Peyer's patch (tissue), 4 donors: ENCODE data around the gene OBP2B. TPM values are rescaled to one million over a fixed set of nuclear protein-coding genes. Genes with fewer than 3 reads are reported as not detected.
"Not testable (repeated sequence)": the region's sequence is repeated elsewhere in the genome, so short reads cannot be mapped to it uniquely, and the experiment has no call there.

Experiments
- DNase-seq, 3 donors: peaks; one replicate each; pipeline ENCODE4 v3.0.0-alpha.2; 2017 to 2019
- H3K27ac ChIP-seq, 4 donors: fragments of 200-600 bp; sonication (generic); one replicate each; pipeline ENCODE4 v1.5.1; 2016 to 2019
- H3K27me3 ChIP-seq, 2 donors: fragments of 200-600 bp; sonication (generic); one replicate each; pipeline ENCODE4 v1.5.1; 2019
- H3K36me3 ChIP-seq, 3 donors: fragments of 200-600 bp; sonication (generic); one replicate each; pipeline ENCODE4 v1.5.1; 2016 to 2019
- H3K4me1 ChIP-seq, 4 donors: fragments of 200-600 bp; sonication (generic); one replicate each; pipeline ENCODE4 v1.5.1; 2016 to 2019
- H3K4me3 ChIP-seq, 4 donors: fragments of 200-600 bp; sonication (generic); 1 replicate in 3 of 4; 2 replicates in 1 of 4; pipeline ENCODE4 v1.5.1; 2016 to 2019; ENCODE audit warnings: mild to moderate bottlenecking in 1 of 4
- H3K9me3 ChIP-seq, 4 donors: fragments of 200-600 bp; sonication (generic); one replicate each; pipeline ENCODE4 v1.5.1; 2016 to 2019; ENCODE audit warnings: mild to moderate bottlenecking in 1 of 4
- POLR2A ChIP-seq, 2 donors: fragments of 450-650 bp; IDR thresholded peaks; one replicate each; pipeline ENCODE4 v1.5.1; 2017; ENCODE audit warnings: antibody characterized with exemption in 2 of 2, mild to moderate bottlenecking in 2 of 2, moderate library complexity in 2 of 2
- total RNA-seq, 4 donors: library from RNA; depleted of rRNA; stranded (reverse); fragments of >200 nt; gene quantifications; one replicate each; pipeline ENCODE4 v1.1.0, GENCODE V29; 2016
- TF ChIP-seq, protein P1 (sequence below), 6 experiments: fragments of 450-650 bp in 4 of 6; fragments of 200-600 bp in 2 of 6; sonication (generic) in 1 of 6; IDR thresholded peaks; one replicate each; pipeline ENCODE4 v1.5.1; 2017 to 2019; ENCODE audit warnings: antibody characterized with exemption in 6 of 6, mild to moderate bottlenecking in 3 of 6, moderate library complexity in 1 of 6

The OBP2B gene
- total RNA-seq, 4 donors from 2014 or later: not detected

GRCh38 chr9:133226219-133227171 lies 17.4 kb upstream of the OBP2B start:
- DNase-seq: peak in 1 of 3 donors; percentile 22
- no peaks in the 10 kb centered on the region for H3K36me3 ChIP-seq
- TF ChIP-seq, protein P1, sequence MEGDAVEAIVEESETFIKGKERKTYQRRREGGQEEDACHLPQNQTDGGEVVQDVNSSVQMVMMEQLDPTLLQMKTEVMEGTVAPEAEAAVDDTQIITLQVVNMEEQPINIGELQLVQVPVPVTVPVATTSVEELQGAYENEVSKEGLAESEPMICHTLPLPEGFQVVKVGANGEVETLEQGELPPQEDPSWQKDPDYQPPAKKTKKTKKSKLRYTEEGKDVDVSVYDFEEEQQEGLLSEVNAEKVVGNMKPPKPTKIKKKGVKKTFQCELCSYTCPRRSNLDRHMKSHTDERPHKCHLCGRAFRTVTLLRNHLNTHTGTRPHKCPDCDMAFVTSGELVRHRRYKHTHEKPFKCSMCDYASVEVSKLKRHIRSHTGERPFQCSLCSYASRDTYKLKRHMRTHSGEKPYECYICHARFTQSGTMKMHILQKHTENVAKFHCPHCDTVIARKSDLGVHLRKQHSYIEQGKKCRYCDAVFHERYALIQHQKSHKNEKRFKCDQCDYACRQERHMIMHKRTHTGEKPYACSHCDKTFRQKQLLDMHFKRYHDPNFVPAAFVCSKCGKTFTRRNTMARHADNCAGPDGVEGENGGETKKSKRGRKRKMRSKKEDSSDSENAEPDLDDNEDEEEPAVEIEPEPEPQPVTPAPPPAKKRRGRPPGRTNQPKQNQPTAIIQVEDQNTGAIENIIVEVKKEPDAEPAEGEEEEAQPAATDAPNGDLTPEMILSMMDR (IDR thresholded peaks at IDR 0.05): no peak
- TF ChIP-seq POLR2A (IDR thresholded peaks at IDR 0.05): no peak
- H3K27me3 ChIP-seq: no peaks in the 10 kb centered on the region
- no peaks in the 10 kb centered on the region for H3K4me1 ChIP-seq
- H3K4me3 ChIP-seq: no peak overlapping the region
- no peak overlapping the region for H3K27ac ChIP-seq
- H3K9me3 ChIP-seq: no peaks in the 10 kb centered on the region

DNA sequence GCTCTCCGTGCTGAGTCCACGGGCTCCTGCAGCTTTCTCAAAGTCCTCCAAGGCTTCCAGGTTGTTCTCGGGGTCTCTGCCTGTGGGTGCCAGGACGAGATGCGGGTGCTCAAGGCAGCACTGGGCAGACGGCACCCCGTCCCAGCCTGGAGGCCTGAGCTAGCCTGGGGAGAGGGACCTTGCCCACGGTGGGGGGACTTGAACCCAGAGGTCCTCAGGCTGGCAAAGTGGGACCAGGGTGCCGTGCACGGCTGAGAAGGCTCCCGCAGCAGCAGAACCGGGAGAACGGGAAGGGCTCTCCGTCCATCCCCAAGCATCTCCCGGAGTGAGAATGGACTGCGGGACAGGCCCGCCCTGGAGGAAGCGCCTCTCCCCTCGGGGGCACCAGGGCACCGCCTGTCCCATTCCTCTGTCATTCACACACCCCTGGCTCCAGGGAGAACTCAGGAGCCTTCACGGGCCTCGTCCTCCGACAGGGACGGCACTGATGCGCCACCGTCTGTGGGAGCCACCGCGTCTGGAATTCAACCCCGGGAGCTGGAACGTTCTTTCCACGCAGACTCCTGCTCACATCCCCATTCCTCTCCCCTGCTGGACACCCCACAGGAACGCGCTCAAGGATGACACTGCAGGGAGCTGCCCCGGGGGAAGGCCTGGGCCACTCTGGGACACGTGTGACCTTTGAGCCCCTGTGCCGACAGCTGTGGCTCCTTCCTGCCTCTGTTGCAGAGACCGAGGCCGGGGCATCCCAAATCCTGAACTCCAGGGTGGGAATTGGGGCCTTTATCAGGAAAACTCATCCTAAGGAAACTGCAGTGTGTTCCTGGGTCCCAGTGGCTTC lies 16.3 kb upstream of the OBP2B start:
- Histone ChIP-seq H3K4me3 (no peak overlapping the region), H3K9me3 (no peaks in the 10 kb centered on the region), H3K27me3 (no peaks in the 10 kb centered on the region), H3K4me1 (no peaks in the 10 kb centered on the region), H3K36me3 (no peaks in the 10 kb centered on the region), H3K27ac (no peak overlapping the region)
- peak in 1 of 3 donors; percentile 48 for DNase-seq
- TF ChIP-seq, protein P1 (IDR thresholded peaks at IDR 0.05): no peak
- TF ChIP-seq POLR2A (IDR thresholded peaks at IDR 0.05): no peak

- Histone ChIP-seq H3K4me3 (no peak overlapping the region), H3K9me3 (no peaks in the 10 kb centered on the region), H3K27me3 (no peaks in the 10 kb centered on the region), H3K27ac (no peak overlapping the region), H3K36me3 (no peaks in the 10 kb centered on the region), H3K4me1 (no peaks in the 10 kb centered on the region)
- peak in 1 of 3 donors; percentile 22 for DNase-seq
- TF ChIP-seq, protein P1 (IDR thresholded peaks at IDR 0.05): no peak
- no peak for TF ChIP-seq POLR2A (IDR thresholded peaks at IDR 0.05)
Observed at GRCh38 chr9:133224762-133225161, 15.7 kb upstream of the OBP2B start.

- not testable (repeated sequence) for H3K27ac ChIP-seq, H3K4me3 ChIP-seq, H3K4me1 ChIP-seq, H3K9me3 ChIP-seq, H3K27me3 ChIP-seq, H3K36me3 ChIP-seq
- peak in 2 of 3 donors; percentile 46 to 54 for DNase-seq
Observed at GRCh38 chr9:133223159-133223756, 14.2 kb upstream of the OBP2B start.

DNA sequence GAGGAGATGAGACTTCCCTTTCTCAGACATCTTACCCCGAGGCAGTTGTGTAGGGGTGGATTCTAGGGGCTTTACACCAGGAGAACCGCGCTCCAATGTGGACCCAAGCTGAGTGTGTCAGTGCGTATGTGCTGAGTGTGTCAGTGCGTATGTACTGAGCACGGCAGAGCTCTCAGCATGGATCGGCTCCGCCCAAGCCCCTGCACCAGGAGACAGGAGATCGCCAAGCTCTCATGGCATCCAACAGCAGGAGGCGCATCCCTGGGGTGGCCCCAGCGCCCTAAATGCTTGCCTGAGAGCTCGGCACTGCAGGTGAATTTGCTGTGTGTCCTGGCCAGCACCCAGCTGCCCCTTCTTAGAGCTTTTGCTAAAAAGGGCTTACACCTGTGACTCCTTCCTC lies 12.9 kb upstream of the OBP2B start:
- peak in 1 of 3 donors; percentile 41 for DNase-seq
- not testable (repeated sequence) for H3K36me3 ChIP-seq, H3K9me3 ChIP-seq, H3K27me3 ChIP-seq, H3K27ac ChIP-seq, H3K4me3 ChIP-seq, H3K4me1 ChIP-seq

DNA sequence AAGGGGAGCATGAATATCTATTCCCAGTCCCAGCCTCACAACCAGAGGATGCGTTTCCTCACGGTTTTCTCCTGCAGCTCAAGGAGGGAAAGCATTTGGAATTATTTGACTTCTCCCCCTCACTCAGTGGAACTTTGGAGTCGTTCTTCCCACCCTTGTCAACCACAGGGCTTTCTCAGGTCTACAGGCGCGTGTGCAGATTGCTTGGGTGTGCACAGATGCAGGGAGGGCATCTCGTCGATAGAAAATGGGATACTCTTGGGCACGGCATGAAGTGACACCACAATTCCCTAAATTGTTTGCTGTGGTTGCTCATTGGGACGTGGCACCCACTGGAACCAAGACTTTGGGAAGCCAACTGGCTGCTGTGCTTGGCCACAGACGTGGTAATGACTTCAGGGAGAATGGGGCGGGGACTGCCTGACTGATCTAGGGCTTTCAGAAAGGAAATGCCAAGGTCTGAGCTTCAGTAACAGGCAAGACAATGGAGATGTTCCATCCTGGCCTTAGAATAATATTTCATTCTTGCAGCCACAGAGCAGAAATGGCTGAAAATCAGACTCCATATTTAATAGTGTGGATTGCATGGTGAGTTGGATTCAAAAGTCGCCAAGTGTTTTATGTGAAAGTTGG lies 12.2 kb upstream of the OBP2B start:
- no peak for TF ChIP-seq POLR2A (IDR thresholded peaks at IDR 0.05)
- TF ChIP-seq, protein P1 (IDR thresholded peaks at IDR 0.05): no peak
- Histone ChIP-seq H3K27me3 (no peaks in the 10 kb centered on the region), H3K9me3 (no peaks in the 10 kb centered on the region), H3K36me3 (no peaks in the 10 kb centered on the region), H3K4me3 (no peak overlapping the region), H3K27ac (no peak overlapping the region), H3K4me1 (no peaks in the 10 kb centered on the region)
- no peak for DNase-seq

- H3K4me3 ChIP-seq, H3K9me3 ChIP-seq, H3K36me3 ChIP-seq, H3K27ac ChIP-seq, DNase-seq, H3K27me3 ChIP-seq, H3K4me1 ChIP-seq: not testable (repeated sequence)
Observed at GRCh38 chr9:133218049-133218975, 9.3 kb upstream of the OBP2B start.

- H3K4me1 ChIP-seq, H3K27me3 ChIP-seq, H3K36me3 ChIP-seq, H3K9me3 ChIP-seq, DNase-seq, H3K4me3 ChIP-seq, H3K27ac ChIP-seq: not testable (repeated sequence)
Observed at GRCh38 chr9:133217333-133217988, 8.4 kb upstream of the OBP2B start.
